Head of caudate nucleus (tissue), 42 donors: Measurements from ENCODE around the gene GPR149.

Experiments used
- DNase-seq, 42 donors: peaks; one replicate each; pipeline versions ENCODE4 v3.0.0 to v3.0.0-alpha.2; 2020 to 2021; ENCODE audit warnings: mixed read lengths in 7 of 42
- intact Hi-C: fragments of 100-400 bp; cut with DNase I; formaldehyde crosslinking; loops from one replicate; pipeline ENCODE4 v1.15.0; 2022

The GPR149 gene

GRCh38 chr3:154349223-154349622 is 80.8 kb downstream of the GPR149 start:
- intact Hi-C loops: no loop called here
- no peak for DNase-seq

GRCh38 chr3:154345422-154346122 is 84.4 kb downstream of the GPR149 start:
- DNase-seq: no peak
- intact Hi-C loops: no loop called here

- DNase-seq: no peak
- intact Hi-C loops: loop anchor here (10.0 kb wide), 1 partner anchor 1366 kb away; no protein-coding TSS in a partner anchor
These were observed 91.4 kb downstream of the GPR149 start for GRCh38 chr3:154338570-154338969.

GRCh38 chr3:154338008-154338407 is 92.0 kb downstream of the GPR149 start:
- DNase-seq: no peak
- intact Hi-C loops: loop anchor here (10.0 kb wide), 1 partner anchor 1367 kb away; no protein-coding TSS in a partner anchor

GRCh38 chr3:154334973-154335420 is 95.0 kb downstream of the GPR149 start:
- DNase-seq: no peak
- intact Hi-C loops: loop anchor here (10.0 kb wide), 1 partner anchor 1370 kb away; no protein-coding TSS in a partner anchor

- DNase-seq: no peak
- intact Hi-C loops: loop anchor here (10.0 kb wide), 1 partner anchor 1547 kb away; the partner anchor contains the start of gene GMPS
These were observed 102.1 kb downstream of the GPR149 start for GRCh38 chr3:154327871-154328270.

GRCh38 chr3:154324919-154325318 is 105.1 kb downstream of the GPR149 start:
- intact Hi-C loops: loop anchor here (10.0 kb wide), 1 partner anchor 1550 kb away; the partner anchor contains the start of gene GMPS
- DNase-seq: no peak

- peak; percentile 85 to 97 (median 92) for DNase-seq
These were observed 105.9 kb downstream of the GPR149 start, which contains the start of gene DHX36 for GRCh38 chr3:154323891-154324738. DHX36 (minus strand) TSS chr3:154324487; CDS start chr3:154324416, 71 bp downstream.

GRCh38 chr3:154316974-154317767 is 112.8 kb downstream of the GPR149 start:
- intact Hi-C loops: no loop called here
- DNase-seq: no peak

More at GRCh38 chr3:154323891-154324738, 105.9 kb downstream of the GPR149 start, which contains the start of gene DHX36:
- intact Hi-C loops: loop anchor here (10.0 kb wide), 1 partner anchor 1551 kb away; the partner anchor contains the start of gene GMPS

GRCh38 chr3:154314152-154314551 is 115.8 kb downstream of the GPR149 start:
- intact Hi-C loops: no loop called here
- no peak for DNase-seq

GRCh38 chr3:154310840-154311239 is 119.2 kb downstream of the GPR149 start:
- intact Hi-C loops: no loop called here
- DNase-seq: no peak

GRCh38 chr3:154307363-154307762 is 122.6 kb downstream of the GPR149 start:
- intact Hi-C loops: no loop called here
- DNase-seq: no peak

GRCh38 chr3:154304936-154305335 is 125.1 kb downstream of the GPR149 start:
- DNase-seq: no peak
- intact Hi-C loops: no loop called here

- DNase-seq: no peak
- intact Hi-C loops: no loop called here
These were observed 125.7 kb downstream of the GPR149 start for GRCh38 chr3:154304116-154304786.

- intact Hi-C loops: no loop called here
These were observed 128.4 kb downstream of the GPR149 start for GRCh38 chr3:154301561-154301960.

GRCh38 chr3:154294016-154294415 is 136.0 kb downstream of the GPR149 start:
- peak in 3 of 42 donors; percentile 14 to 23 (median 14) for DNase-seq
- intact Hi-C loops: no loop called here

More at GRCh38 chr3:154301561-154301960, 128.4 kb downstream of the GPR149 start:
- DNase-seq: no peak

- DNase-seq: no peak
- intact Hi-C loops: no loop called here
These were observed 139.8 kb downstream of the GPR149 start for GRCh38 chr3:154290187-154290586.
